NCI-H82 (cell line): ENCODE data around the gene MYH9.

Source experiments
- DNase-seq: peaks from one replicate; lab custom pipeline; 2025; lab: John Stamatoyannopoulos, UW

MYH9 gene

DNA sequence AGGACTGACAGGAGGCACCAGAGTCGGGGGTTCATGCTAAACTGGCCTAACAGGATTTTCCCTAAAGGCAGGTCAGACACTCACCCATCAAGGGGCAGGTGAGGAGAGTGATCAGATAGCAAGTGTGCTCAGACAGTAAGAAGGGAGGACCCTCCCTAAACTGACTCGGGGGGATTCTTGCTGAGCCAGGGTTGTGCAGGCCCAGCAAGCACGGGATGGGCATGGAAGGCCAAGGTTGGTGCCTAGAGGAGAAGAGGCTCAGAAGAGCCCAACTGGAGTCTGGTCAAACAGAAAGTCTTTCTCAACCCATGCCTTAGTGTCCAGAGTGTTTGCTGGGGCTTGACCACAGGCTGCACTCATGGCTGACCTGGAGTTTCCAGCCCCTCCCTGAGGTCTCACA, 141.0 kb downstream of the MYH9 start:
- peak; percentile 11 for DNase-seq

DNA sequence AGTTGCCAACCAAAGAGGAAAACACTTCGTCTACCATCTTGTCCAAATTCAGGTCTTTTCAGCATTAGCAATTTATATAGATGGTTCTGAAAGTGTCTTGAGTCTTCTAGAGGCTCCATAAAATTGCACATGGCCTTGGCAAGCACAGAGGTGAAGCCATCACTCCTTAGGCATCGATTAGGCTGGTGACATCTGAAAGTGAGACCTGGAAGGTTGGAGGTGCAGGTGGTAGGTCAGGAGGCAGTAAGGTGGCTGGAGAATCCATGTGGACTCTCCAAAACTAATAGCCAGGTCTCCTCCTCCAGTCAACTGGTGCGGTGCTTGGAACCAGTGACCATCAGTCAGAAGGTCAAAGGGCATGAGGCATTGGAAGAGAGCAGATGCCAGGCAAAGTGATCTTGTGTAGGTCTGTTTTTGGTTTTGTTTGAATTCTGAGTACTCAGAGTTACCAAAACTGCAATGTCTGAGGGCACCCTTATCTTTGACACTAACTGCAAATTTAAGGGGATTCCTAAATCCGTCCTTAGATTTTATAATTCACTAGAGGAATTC, 141.9 kb downstream of the MYH9 start:
- DNase-seq, result no peak

DNA sequence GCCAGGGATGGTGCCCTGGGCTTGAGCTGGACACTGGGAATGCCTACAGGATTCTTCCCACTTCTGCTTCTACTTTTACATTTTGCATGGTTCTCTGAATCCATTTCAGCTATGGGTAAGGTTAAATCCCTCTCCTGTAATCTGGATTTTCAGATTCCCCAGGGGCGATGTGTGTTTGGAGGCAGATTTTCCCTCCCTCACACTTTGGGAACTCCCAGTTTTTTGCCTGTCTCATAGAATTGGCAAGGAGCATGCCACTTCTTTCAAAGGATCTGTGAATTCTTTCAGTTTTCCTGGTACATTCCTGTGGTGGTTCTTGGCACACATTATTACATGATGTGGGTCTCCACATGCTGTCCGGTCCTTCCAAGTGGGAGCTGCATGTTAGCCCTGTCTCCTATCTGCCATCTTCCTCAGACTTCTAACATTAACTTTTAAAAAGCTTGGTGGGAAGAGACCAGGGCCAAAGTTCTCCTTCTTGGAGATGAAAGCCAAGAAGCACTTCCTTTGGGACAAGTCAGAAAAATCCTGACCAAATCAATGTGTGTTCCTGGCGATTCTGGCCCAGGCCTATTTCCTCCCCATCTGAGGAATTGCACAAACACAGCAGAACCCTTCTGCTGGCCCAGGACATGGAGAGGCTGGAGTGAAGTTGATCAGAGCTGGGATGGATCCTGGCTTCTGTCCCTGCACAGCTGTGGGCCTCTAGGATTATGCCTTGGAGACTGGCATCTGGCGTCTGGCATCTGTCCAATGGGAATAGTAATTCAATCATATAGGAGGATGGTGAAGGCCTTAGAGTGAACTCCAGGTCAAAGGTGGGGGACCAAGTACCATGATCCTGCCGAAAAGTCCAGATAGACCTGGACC, 143.0 kb downstream of the MYH9 start:
- peak; percentile 71 for DNase-seq

DNA sequence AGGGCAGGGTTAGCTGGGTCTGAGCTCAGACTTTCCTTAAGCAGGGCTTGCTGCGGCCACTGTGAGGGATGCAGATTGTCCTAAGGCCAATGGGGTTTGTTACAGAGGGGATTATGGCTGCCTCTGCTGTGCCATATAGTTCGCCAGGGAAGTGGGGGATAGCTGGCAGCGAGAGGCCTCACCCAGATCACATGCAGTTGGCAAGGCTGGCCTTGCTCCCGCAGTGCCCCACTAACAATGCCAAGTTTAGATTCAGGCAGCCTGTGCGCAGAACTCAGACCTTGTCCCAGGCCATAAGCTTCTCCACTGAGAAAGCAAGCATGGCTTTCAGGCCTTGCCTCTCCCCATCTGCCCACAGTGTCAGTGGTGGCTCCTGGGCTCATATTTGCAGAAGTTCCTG, 143.8 kb downstream of the MYH9 start:
- no peak for DNase-seq

DNA sequence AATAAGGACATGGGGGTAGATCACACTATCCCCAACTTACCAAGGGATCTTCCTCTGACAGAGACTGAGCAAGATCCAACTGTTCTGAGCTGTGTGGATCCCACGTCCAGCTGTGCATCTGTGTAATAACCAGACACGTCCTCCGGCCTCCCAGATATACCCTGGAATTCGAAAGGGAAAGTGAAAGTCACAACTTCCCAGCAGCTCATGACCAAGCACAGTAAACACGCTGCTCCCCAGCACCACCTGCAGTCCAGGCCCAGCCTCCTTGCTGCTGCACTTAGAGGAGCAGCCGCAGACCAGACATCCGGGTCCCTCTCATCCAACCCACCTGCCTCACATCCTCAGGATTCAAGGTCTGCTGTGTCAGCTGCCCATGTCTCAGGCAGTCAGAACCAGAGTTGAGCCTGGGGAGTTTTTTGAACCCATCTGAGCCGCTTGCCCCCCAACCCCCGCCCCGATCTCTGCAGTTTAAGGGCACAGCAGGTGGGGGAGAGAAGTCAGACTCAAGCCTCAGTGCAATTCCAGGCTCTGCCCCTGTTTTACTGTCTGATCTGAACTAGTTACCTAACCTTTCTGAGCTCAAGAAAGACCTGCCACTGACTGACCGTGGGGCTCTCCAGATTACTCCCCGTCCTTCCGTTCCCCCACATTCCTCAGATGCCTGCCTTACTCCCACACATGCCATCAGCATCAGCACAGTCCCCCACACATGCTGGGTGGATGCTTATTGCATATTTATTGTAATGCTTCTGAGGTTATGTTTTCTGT, 148.2 kb downstream of the MYH9 start, which contains the start of gene APOL2:
Gene APOL2, minus strand, starts transcription at position 127 of the 771 bp plus-strand sequence. CDS start 6,365 bp downstream, outside the sequence.
- peak; percentile 74 for DNase-seq

DNA sequence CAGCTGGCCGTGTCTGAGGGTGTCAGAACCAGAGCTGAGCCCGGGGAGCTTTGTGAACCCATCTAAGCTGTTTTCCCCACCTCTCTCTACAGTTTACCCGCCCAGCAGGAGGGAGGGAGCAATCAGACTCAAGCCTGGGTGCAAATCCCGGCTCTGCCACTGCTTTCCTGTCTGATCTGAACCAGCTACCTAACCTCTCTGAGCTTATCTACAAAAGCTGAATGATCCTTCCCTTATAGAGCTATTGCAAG, 148.7 kb downstream of the MYH9 start:
- DNase-seq, result no peak

DNA sequence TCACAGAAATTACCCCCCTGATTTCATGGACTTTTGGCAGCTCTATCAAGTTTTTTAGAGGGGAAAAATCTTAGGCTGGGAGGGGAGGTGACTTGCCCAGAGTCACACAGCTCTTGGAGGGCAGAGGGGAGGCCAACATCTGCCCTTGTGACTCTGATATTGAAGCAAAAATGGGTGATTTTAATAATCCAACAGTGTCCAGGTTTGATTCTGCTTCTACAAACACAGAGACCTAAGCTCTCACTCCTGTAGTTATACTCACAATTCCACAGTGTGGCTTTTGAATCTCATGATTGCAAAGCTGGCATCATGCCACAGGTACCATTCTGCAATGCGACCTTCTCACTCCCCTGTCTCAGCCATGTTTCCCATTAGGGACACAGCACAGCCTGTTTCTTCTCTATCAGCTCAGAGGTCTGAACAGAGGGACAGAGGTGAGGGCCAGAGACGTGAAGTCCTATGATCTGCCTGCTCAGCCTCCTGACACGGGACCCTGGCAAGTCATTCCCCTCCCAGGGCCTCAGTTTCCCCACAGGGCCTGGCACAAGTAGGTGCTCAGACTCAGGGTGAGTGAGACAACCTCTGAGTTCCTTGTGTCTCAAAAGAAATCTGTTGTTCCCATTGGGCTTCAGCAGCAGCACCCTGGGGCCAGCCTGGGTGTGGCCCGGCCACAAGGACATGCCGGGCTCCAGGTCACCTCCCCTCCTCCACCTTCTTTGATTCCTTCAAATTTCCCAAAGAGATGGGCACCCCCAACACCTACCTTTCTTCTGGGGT, 149.2 kb downstream of the MYH9 start:
- no peak for DNase-seq

DNA sequence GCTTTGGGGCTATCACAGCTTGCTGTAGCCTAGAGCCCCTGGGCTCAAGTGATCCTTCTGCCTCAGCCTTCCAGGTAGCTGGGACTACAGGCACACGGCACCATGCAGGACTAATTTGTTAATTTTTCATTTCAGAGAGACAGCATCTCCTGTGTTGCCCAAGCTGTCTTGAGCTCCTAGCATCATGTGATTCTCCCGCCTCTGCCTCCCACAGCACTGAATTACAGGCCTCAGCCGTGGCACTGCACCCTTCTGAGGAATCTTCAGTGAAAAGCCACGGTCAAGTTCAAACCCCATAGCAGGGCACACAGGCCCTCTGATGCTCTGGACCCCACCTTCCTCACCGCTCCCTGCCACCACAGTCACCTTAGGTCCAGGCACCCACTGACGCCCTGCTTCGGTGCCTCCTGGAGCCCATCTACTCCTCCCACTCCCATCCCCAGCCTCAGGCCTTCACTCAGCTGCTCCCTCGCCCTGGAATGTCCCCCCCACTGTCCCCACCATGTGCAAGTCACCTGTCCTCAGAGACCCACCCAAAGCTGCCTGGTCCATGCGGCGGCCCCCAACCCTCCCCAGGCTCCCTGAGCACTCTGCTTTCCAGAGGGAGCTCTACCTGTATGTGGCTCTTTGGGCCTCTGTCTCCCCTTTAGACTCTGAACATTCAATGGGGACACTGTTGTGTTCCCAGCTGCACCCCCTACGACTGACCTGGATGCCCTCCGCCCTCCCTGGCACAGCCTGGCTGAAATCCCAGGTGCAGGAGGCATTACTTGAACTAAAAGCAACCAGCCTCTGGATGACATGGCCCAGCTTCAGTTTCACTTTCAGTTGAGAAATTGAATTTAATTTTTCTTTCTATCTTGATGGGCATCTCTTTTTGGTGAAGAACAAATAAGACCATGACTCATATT, 150.1 kb downstream of the MYH9 start:
- no peak for DNase-seq

DNA sequence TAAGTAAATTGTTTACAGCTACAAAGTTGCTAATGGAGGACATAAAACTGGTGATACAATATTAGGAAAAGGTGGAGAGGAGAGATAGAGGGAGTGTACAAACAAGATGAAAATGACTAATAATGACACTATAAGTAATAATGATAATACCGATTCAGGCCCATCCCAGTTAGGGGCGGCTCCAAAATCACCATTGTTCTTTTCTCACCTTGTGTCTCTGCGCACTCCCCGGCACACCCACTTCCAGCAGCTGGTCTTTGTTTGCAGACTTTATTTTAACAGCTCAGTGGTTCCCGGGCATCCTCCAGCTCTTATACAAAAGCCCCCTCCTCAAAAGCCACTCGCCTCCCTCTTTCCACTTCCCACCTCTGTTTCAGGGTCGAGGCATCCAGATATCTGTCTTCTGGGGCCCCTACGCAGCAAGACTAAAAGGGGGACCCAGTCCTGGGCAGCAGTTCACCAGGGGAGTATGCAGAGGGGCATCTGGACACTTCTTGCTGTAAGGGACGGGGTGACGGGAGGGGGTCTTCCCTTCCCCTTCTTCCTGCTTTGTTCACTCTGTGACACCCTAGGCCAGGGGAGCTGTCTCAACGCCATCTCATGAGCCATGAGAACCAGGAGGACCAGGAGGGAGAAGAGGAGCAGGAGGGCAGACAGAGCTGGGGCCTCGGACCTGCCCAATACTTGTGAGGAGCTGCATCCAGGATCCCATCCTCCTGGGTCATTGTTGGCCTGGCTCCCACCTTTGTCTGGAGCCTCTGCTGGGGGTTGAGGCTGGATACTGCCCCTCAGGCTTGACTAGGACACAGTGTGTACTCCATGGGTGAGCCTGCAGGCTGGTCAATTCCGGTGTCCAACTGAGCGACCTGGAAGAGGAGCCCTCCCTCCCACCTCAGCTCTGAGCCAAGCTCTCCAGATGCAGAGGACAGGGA, 151.1 kb downstream of the MYH9 start:
- no peak for DNase-seq

DNA sequence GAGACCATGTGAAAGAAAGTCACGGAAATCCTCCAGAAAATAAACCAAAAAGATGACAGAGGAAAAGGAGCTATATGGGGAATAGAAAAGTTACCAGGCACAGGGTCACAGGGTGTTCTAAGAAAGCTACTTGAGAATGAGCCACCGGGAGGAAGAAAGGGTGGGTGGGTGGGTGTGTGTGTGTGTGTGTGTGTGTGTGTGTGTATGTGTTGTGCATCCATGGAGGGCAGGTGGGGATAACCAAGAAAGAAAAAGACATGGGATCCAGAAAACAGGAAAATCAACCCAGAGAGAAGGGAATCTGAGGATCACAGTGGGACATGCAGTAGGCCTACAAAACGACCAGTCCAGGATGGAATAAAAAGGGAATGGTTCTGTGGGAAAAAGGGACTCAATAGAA, 152.2 kb downstream of the MYH9 start:
- no peak for DNase-seq

DNA sequence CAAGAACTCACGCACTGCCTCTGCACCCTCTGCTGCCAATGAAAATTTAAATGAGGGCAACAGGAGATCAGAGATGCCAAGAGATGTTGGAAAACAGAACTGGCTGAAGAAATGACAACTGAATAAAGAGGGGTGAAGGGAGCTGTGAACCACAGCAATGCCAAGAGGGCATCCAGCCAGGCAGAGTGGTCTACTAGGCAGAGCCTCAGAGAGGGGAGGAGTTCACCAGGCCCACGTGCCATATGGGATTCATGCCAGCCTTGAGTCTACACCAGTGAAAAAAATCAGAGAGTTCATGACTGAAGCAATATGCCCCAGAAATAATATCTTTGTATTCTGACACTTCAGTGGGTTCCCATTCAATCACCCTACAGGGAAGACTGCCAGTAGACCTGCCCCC, 152.8 kb downstream of the MYH9 start:
- DNase-seq, result no peak

DNA sequence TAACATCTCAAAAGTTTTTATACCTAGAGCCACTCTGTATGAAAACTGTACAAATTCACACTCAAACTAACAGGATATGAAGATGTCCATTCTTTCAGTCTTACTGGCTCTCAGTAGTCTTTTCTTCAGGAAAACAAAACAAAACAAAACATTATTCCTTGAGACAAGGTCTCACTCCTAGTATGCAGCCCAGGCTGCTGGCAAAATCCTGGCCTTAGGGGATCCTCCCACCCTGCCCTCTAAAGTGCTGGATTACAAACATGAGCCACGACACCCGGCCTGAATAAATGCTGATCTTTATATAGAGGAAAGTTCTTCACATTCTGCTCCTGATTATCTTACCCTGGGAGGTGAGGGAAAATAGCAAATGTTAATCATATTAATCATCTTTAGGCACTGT, 153.6 kb downstream of the MYH9 start:
- DNase-seq, result no peak

DNA sequence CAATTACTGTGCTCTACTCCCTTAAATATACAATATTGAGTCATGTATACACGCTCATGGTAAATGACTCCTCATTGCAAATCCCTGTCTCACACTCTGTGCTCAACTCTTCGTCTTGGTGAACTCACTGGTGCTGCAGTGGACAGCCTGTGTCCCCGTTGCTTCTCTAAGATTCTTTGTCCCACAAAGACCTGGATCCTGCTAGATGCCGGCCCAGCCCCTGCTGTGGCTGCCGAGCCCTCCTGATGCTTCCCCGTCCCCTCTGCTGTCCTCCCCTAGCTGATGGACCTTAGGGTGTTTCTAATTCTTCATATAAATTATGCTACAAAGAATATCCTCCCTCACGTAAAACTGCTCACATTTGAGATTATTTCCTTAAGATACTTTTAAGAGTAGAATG, 154.0 kb downstream of the MYH9 start:
- no peak for DNase-seq

DNA sequence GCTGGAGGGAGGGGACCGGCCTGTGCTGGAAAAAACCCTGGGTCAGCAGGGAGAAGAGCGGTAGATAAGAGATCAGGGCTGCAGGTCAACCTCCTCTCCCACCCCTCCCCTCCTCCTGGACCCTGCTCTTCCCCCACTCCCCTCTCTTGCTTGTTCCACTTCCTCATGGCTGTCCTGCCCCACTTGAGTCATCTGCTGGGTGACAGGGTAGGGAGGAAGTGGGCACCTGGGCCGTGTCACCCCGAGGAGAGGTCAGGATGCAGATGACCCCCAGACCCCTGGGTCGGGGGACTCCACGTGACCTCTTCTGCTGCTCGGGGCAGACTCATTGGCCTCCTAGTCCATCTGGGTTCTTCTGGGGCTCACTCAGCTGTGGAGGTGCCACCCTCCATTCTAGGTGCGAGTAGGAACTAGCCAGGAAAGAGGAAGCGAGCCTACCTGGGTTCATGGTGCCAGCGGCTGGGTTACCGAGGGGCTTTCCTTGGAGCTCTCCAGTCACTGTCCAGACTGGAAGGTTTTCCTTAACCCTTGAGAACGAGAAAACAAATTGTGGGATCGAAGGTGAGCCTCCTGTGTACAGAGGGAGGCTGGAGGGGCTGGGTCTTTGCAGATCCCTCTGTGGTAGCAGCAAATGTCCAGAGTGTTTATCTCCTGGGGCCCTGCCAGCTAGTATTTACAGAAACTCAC, 154.9 kb downstream of the MYH9 start:
- no peak for DNase-seq
